Colonic mucosa (tissue), 4 donors: ENCODE measurements around the gene TRIP12. TPM values are rescaled to one million over a fixed set of nuclear protein-coding genes. Genes with fewer than 3 reads are reported as not detected.
A peak's percentile ranks its signal among the peaks of the same experiment; 100 is the strongest.

Experiments
- DNase-seq: peaks from one replicate; pipeline ENCODE4 v3.0.0-alpha.2; 2020
- H3K27ac ChIP-seq: fragments of 200-600 bp; one replicate; pipeline ENCODE4 v1.8.0; 2021
- H3K27me3 ChIP-seq: fragments of 200-600 bp; one replicate; pipeline ENCODE4 v1.8.0; 2021
- H3K36me3 ChIP-seq: fragments of 200-600 bp; one replicate; pipeline ENCODE4 v1.8.0; 2021
- H3K4me1 ChIP-seq: fragments of 200-600 bp; one replicate; pipeline ENCODE4 v1.8.0; 2021; ENCODE audit warnings: mild to moderate bottlenecking
- H3K4me3 ChIP-seq: fragments of 200-600 bp; one replicate; pipeline ENCODE4 v1.8.0; 2021
- H3K9ac ChIP-seq, 2 donors: one replicate each; pipeline ENCODE4 v1.7.0; 2013; ENCODE audit warnings: control low read depth in 2 of 2, low read depth in 2 of 2, low read length in 2 of 2
- H3K9me3 ChIP-seq: fragments of 200-600 bp; one replicate; pipeline ENCODE4 v1.8.0; 2021
- CTCF ChIP-seq: fragments of 200-600 bp; IDR thresholded peaks from one replicate; pipeline ENCODE4 v1.8.0; 2022; ENCODE audit warnings: antibody characterized with exemption, mild to moderate bottlenecking
- intact Hi-C: fragments of 100-400 bp; cut with DNase I; formaldehyde crosslinking; loops from one replicate; pipeline ENCODE4 v1.14.1; 2022
- total RNA-seq, 2 donors: library from RNA; stranded (reverse); fragmentation: NEBNext Ultra II Directional in 1 of 2; extraction: Animal tissue kit (Norgen Biotek cat#: 25700) in 1 of 2; gene quantifications; one replicate each; pipeline ENCODE4 v1.2.1, GENCODE V29; 2021
- donor health status: healthy.
- donor health status: DM: no; HTN: no; CAD: no.
- donor health status: DM: no; HTN: no; CAD: no.

Gene TRIP12
- total RNA-seq, 2 donors from 2014 or later = 180 to 209 TPM

- Histone ChIP-seq H3K36me3 (no peaks in the 10 kb centered on the region), H3K4me3 (no peak overlapping the region), H3K9me3 (no peaks in the 10 kb centered on the region), H3K4me1 (peaks cover 2% of the 10 kb centered on the region), H3K9ac (no peak overlapping the region), H3K27me3 (peaks cover 8% of the 10 kb centered on the region), H3K27ac (no peak overlapping the region)
- no peak for DNase-seq
- intact Hi-C loops = no loop called here
- TF ChIP-seq CTCF = no peak
Observed at GRCh38 chr2:229719926-229720647, 201.7 kb downstream of the TRIP12 start.

- no peaks in the 10 kb centered on the region for H3K36me3 ChIP-seq
- no peaks in the 10 kb centered on the region for H3K9me3 ChIP-seq
- peaks cover 25% of the 10 kb centered on the region for H3K27me3 ChIP-seq
- TF ChIP-seq CTCF = no peak
- intact Hi-C loops = no loop called here
- peaks cover 12% of the 10 kb centered on the region for H3K4me1 ChIP-seq
- H3K4me3 ChIP-seq = no peak overlapping the region
- H3K27ac ChIP-seq = no peak overlapping the region
- no peak for DNase-seq
- no peak overlapping the region for H3K9ac ChIP-seq
Observed at GRCh38 chr2:229718057-229718456, 203.8 kb downstream of the TRIP12 start.

GRCh38 chr2:229715895-229716507, 205.8 kb downstream of the TRIP12 start:
- Histone ChIP-seq H3K27me3 (peaks cover 34% of the 10 kb centered on the region), H3K9me3 (no peaks in the 10 kb centered on the region), H3K4me3 (no peak overlapping the region)

GRCh38 chr2:229714736-229715541, 206.9 kb downstream of the TRIP12 start:
- peaks cover 12% of the 10 kb centered on the region for H3K4me1 ChIP-seq
- no peak overlapping the region for H3K9ac ChIP-seq
- intact Hi-C loops = no loop called here
- H3K36me3 ChIP-seq = no peaks in the 10 kb centered on the region
- H3K27me3 ChIP-seq = peaks cover 34% of the 10 kb centered on the region
- H3K4me3 ChIP-seq = peak overlapping the region; percentile 38
- no peak for TF ChIP-seq CTCF
- no peak overlapping the region for H3K27ac ChIP-seq
- H3K9me3 ChIP-seq = no peaks in the 10 kb centered on the region
- DNase-seq = peak; percentile 33

More at GRCh38 chr2:229715895-229716507, 205.8 kb downstream of the TRIP12 start:
- peak; percentile 27 for DNase-seq
- peaks cover 12% of the 10 kb centered on the region for H3K4me1 ChIP-seq
- intact Hi-C loops = no loop called here
- no peak overlapping the region for H3K27ac ChIP-seq
- H3K9ac ChIP-seq = no peak overlapping the region
- TF ChIP-seq CTCF = peak; percentile 16
- H3K36me3 ChIP-seq = no peaks in the 10 kb centered on the region

GRCh38 chr2:229714080-229714735, 207.6 kb downstream of the TRIP12 start, which contains the start of gene DNER:
DNER (minus strand) TSS chr2:229714555; CDS start chr2:229714423, 132 bp downstream.
- Histone ChIP-seq H3K36me3 (no peaks in the 10 kb centered on the region), H3K9me3 (no peaks in the 10 kb centered on the region), H3K9ac (no peak within 1 kb of the TSS), H3K4me1 (peaks cover 12% of the 10 kb centered on the region), H3K27me3 (peaks cover 34% of the 10 kb centered on the region), H3K27ac (no peak within 1 kb of the TSS), H3K4me3 (peak within 1 kb of the TSS; percentile 38)
- intact Hi-C loops = no loop called here
- TF ChIP-seq CTCF = no peak
- peak; percentile 38 for DNase-seq
